ENCODE data around the gene SLC5A11.
"Not testable (repeated sequence)": the region's sequence is repeated elsewhere in the genome, so short reads cannot be mapped to it uniquely, and the experiment has no call there.

SLC5A11 gene

GRCh38 chr16:24836836-24837235, 8.9 kb upstream of the SLC5A11 start:
- no peak for DNase-seq (ENCODE audit: low read depth)

- no peak for DNase-seq (ENCODE audit: low read depth)
Measured at GRCh38 chr16:24837969-24838368, 7.8 kb upstream of the SLC5A11 start.

GRCh38 chr16:24838554-24839266, 7.1 kb upstream of the SLC5A11 start:
- no peak for DNase-seq (ENCODE audit: low read depth)

- DNase-seq (ENCODE audit: low read depth), result no peak
Measured at GRCh38 chr16:24839347-24839972, 6.3 kb upstream of the SLC5A11 start.

- no peak for DNase-seq (ENCODE audit: low read depth)
Measured at GRCh38 chr16:24841291-24841690, 4.5 kb upstream of the SLC5A11 start.

- no peak for DNase-seq (ENCODE audit: low read depth)
Measured at GRCh38 chr16:24844101-24845030, 1.4 kb upstream of the SLC5A11 start.

GRCh38 chr16:24845031-24845365, 765 bp upstream of the SLC5A11 start:
- not testable (repeated sequence) for DNase-seq (ENCODE audit: low read depth)

GRCh38 chr16:24846548-24847357, 990 bp downstream of the SLC5A11 start:
- DNase-seq (ENCODE audit: low read depth), result no peak

- no peak for DNase-seq (ENCODE audit: low read depth)
Measured at GRCh38 chr16:24847358-24847664, 1.5 kb downstream of the SLC5A11 start.

- no peak for DNase-seq (ENCODE audit: low read depth)
Measured at GRCh38 chr16:24848065-24848464, 2.3 kb downstream of the SLC5A11 start.

- DNase-seq (ENCODE audit: low read depth), result no peak
Measured at GRCh38 chr16:24849641-24850040, 3.9 kb downstream of the SLC5A11 start.

- DNase-seq (ENCODE audit: low read depth), result no peak
Measured at GRCh38 chr16:24850289-24850938, 4.7 kb downstream of the SLC5A11 start.

- no peak for DNase-seq (ENCODE audit: low read depth)
Measured at GRCh38 chr16:24851700-24852099, 5.9 kb downstream of the SLC5A11 start.

- no peak for DNase-seq (ENCODE audit: low read depth)
Measured at GRCh38 chr16:24852281-24852721, 6.5 kb downstream of the SLC5A11 start.

GRCh38 chr16:24853169-24853824, 7.5 kb downstream of the SLC5A11 start:
- DNase-seq (ENCODE audit: low read depth), result no peak

GRCh38 chr16:24853830-24854229, 8.1 kb downstream of the SLC5A11 start:
- no peak for DNase-seq (ENCODE audit: low read depth)

- DNase-seq (ENCODE audit: low read depth), result no peak
Measured at GRCh38 chr16:24854607-24855171, 8.9 kb downstream of the SLC5A11 start.

- no peak for DNase-seq (ENCODE audit: low read depth)
Measured at GRCh38 chr16:24855678-24856077, 9.9 kb downstream of the SLC5A11 start.

- not testable (repeated sequence) for DNase-seq (ENCODE audit: low read depth)
Measured at GRCh38 chr16:24856871-24857270, 11.1 kb downstream of the SLC5A11 start.

GRCh38 chr16:24858219-24859041, 12.7 kb downstream of the SLC5A11 start:
- DNase-seq (ENCODE audit: low read depth), result peak; percentile 16

Data from activated T-cell treated with anti-CD3 and anti-CD28 coated beads for 1 hour (primary cell).